ENCODE results near the gene MDGA2. TPM values are rescaled to one million over a fixed set of nuclear protein-coding genes. Genes with fewer than 3 reads are reported as not detected.

MDGA2 gene
- total RNA-seq, 1 donor from 2014 or later: 0.39 TPM

- Mint-ChIP-seq H3K4me3 (ENCODE audit: unreplicated experiment) (no peak overlapping the region), H3K27ac (ENCODE audit: unreplicated experiment) (no peak overlapping the region), H3K9me3 (ENCODE audit: unreplicated experiment) (no peaks in the 10 kb centered on the region), H3K27me3 (ENCODE audit: unreplicated experiment) (peaks cover 3% of the 10 kb centered on the region), H3K36me3 (ENCODE audit: unreplicated experiment) (no peaks in the 10 kb centered on the region), H3K4me1 (ENCODE audit: low read depth, unreplicated experiment) (no peaks in the 10 kb centered on the region)
- no peak for DNase-seq
- no peak for TF ChIP-seq CTCF (IDR thresholded peaks at IDR 0.05; ENCODE audit: partially characterized antibody, unreplicated experiment)
Observed at GRCh38 chr14:47235619-47236018, 439.8 kb downstream of the MDGA2 start.

DNA sequence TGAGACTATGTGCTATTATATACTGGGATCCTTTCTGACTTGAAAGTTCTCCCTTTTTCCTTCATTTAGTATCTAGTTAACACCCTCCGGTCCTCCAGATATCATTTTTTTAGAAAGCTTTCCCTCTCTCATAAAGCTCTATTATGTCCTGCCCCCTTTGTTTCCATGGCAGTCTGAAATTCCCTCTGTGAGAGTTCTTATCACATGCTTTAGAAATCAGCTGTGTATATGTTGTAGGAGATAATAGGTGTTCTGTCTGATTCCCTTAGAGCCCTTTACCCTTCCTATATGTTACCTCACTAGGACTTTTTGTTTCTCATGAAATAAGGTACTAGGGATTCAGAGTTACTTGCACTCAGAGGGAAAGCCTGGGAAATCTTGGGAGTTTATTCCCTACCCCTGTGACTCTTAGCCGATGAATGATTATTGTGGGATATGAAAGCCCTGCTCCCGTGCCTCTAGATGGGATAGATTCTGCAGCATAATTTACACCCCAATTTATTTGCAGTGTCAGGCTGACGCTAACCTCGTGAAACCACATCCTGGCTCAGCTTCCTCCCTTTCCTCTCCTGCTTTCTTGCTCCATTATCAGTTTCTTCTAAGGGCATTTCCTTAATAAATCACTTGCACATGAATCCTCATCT is 448.4 kb downstream of the MDGA2 start:
- no peaks in the 10 kb centered on the region for H3K4me1 Mint-ChIP-seq (ENCODE audit: low read depth, unreplicated experiment)
- H3K36me3 Mint-ChIP-seq (ENCODE audit: unreplicated experiment): no peaks in the 10 kb centered on the region
- H3K27me3 Mint-ChIP-seq (ENCODE audit: unreplicated experiment): no peaks in the 10 kb centered on the region
- no peak overlapping the region for H3K4me3 Mint-ChIP-seq (ENCODE audit: unreplicated experiment)
- H3K27ac Mint-ChIP-seq (ENCODE audit: unreplicated experiment): no peak overlapping the region
- TF ChIP-seq CTCF (IDR thresholded peaks at IDR 0.05; ENCODE audit: partially characterized antibody, unreplicated experiment): no peak
- DNase-seq: no peak
- H3K9me3 Mint-ChIP-seq (ENCODE audit: unreplicated experiment): no peaks in the 10 kb centered on the region

DNA sequence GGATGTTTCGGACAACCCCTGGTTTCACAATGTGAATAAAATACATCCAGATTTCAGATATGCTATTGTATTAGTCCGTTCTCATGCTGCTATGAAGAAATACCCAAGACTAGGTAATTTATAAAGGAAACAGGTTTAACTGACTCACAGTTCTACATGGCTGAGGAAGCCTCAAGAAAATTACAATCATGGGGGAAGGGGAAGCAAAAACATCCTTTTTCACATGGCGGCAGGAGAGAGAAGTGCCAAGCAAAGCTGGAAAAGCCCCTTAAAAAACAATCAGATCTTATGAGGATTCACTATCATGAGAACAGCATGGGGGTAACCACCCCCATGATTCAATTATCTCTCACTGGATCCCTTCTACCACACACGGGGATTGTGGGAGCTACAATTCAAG is 451.7 kb downstream of the MDGA2 start:
- no peak overlapping the region for H3K27ac Mint-ChIP-seq (ENCODE audit: unreplicated experiment)
- DNase-seq: no peak

GRCh38 chr14:47220096-47220495 is 455.3 kb downstream of the MDGA2 start:
- no peak for TF ChIP-seq CTCF (IDR thresholded peaks at IDR 0.05; ENCODE audit: partially characterized antibody, unreplicated experiment)
- Mint-ChIP-seq H3K27ac (ENCODE audit: unreplicated experiment) (no peak overlapping the region), H3K36me3 (ENCODE audit: unreplicated experiment) (no peaks in the 10 kb centered on the region), H3K9me3 (ENCODE audit: unreplicated experiment) (no peaks in the 10 kb centered on the region), H3K4me3 (ENCODE audit: unreplicated experiment) (no peak overlapping the region), H3K27me3 (ENCODE audit: unreplicated experiment) (no peaks in the 10 kb centered on the region), H3K4me1 (ENCODE audit: low read depth, unreplicated experiment) (no peaks in the 10 kb centered on the region)
- no peak for DNase-seq

More for the DNA sequence above, 451.7 kb downstream of the MDGA2 start:
- Mint-ChIP-seq H3K36me3 (ENCODE audit: unreplicated experiment) (no peaks in the 10 kb centered on the region), H3K4me3 (ENCODE audit: unreplicated experiment) (no peak overlapping the region), H3K27me3 (ENCODE audit: unreplicated experiment) (no peaks in the 10 kb centered on the region), H3K4me1 (ENCODE audit: low read depth, unreplicated experiment) (no peaks in the 10 kb centered on the region), H3K9me3 (ENCODE audit: unreplicated experiment) (no peaks in the 10 kb centered on the region)
- TF ChIP-seq CTCF (IDR thresholded peaks at IDR 0.05; ENCODE audit: partially characterized antibody, unreplicated experiment): no peak

DNA sequence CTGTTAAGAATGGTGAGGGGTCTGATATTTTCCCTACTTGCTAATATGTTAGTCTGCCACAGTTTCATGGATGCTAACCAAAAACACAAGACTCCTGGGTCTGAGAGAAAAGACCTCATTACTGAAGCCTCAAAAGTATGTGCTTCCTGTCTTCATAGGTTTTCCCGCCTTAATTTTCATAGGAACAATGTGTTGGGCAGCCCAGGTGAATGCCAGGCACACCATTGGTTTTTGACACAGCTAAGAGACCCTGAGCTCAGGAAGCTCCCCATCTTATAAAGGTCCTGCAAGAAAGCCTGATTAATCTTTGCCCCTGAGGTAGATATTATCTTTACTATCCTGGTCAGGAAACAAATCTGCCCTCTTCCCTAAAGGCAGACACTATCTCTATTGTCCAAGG is 464.1 kb downstream of the MDGA2 start:
- H3K27me3 Mint-ChIP-seq (ENCODE audit: unreplicated experiment): no peaks in the 10 kb centered on the region
- no peaks in the 10 kb centered on the region for H3K4me1 Mint-ChIP-seq (ENCODE audit: low read depth, unreplicated experiment)
- H3K4me3 Mint-ChIP-seq (ENCODE audit: unreplicated experiment): no peak overlapping the region
- TF ChIP-seq CTCF (IDR thresholded peaks at IDR 0.05; ENCODE audit: partially characterized antibody, unreplicated experiment): no peak
- no peak overlapping the region for H3K27ac Mint-ChIP-seq (ENCODE audit: unreplicated experiment)
- no peaks in the 10 kb centered on the region for H3K9me3 Mint-ChIP-seq (ENCODE audit: unreplicated experiment)
- no peaks in the 10 kb centered on the region for H3K36me3 Mint-ChIP-seq (ENCODE audit: unreplicated experiment)
- no peak for DNase-seq
